Amygdala (tissue), 56 donors: ENCODE data around the gene MUS81.

ENCODE experiments used
- DNase-seq, 56 donors: peaks; one replicate each; lab custom pipeline; 2025; lab: John Stamatoyannopoulos, UW

Gene MUS81

GRCh38 chr11:65907878-65908277 is 47.6 kb downstream of the MUS81 start:
- no peak for DNase-seq

- DNase-seq, result no peak
Measured at GRCh38 chr11:65911682-65912568, 51.7 kb downstream of the MUS81 start.

- DNase-seq, result no peak
Measured at GRCh38 chr11:65912845-65913244, 52.6 kb downstream of the MUS81 start.

DNA sequence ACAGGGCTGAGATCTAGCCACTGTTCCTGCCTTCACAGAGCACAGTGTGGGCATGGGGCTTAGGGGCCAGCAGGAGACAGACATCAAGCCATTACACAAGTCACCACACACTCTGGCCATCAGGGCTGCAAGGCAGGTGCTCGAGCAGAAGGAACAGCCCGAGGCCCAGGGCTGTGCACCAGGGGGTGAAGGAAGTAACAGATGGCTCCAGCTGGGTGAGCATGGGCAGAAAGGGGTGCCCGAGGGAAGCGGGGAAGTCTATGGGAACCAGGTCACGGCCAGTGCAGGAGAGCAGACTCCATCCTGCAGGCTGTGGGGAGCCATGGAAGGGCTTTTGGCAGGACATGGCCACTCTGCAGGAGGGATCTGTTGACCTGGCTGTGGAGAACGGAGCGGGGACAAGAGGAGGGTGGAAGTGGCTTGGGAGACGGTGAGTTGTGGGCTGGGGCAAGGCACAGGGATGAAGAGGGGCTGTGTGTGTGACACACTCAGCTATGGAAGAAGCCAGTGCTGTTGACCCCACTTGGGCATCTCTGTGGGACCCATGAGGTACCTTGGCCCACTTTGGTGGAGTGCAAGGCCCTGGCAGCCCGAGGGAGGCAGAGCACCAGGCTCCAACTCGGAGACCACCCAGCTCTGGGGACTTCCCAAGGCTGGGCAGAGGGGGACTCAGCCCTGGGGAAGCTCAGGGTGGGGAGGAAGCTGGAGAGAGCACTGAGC is 55.0 kb downstream of the MUS81 start:
- peak in 1 of 56 donors; percentile 13 for DNase-seq

- DNase-seq, result peak in 13 of 56 donors; percentile 3 to 88 (median 29)
Measured at GRCh38 chr11:65915821-65916251, 55.6 kb downstream of the MUS81 start.
